ENCODE results near the gene LURAP1L.
"Not testable (repeated sequence)": the region's sequence is repeated elsewhere in the genome, so short reads cannot be mapped to it uniquely, and the experiment has no call there.

Gene LURAP1L

GRCh38 chr9:12860998-12861397 is 86.2 kb downstream of the LURAP1L start:
- no peak for DNase-seq (ENCODE audit: low spot score)

- DNase-seq (ENCODE audit: low spot score), result no peak
Measured at GRCh38 chr9:12862611-12863410, 88.0 kb downstream of the LURAP1L start.

DNA sequence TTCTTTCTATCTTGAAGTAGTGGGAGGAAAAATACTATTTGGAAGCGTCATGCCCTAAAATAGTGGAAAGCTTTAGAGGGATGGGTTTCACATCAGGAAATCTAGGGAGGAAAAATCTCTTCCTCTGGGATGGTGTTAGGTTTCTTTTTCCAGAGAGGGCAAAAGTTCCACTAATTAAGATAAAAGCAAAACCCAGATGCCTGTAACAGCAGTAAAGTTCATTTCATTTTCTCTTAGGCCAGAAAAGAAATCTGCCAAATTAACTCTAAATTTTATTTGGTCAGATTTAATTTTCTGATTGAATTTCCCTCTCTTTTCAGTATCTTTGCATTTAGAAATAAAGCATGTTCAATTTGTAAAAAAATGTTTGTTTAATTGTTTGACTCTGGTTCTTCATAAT is 88.8 kb downstream of the LURAP1L start:
- DNase-seq (ENCODE audit: low spot score), result no peak

DNA sequence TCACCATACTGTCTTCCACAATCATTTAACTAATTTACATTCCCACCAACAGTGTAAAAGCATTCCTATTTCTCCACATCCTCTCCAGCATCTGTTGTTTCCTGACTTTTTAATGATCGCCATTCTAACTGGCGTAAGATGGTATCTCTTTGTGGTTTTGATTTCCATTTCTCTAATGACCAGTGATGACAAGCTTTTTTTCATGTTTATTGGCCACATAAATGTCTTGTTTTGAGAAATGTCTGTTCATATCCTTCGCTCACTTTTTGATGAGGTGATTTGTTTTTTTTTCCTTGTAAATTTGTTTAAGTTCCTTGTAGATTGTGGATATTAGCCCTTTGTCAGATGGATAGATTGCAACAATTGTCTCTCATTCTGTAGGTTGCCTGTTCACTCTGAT is 90.6 kb downstream of the LURAP1L start:
- DNase-seq (ENCODE audit: low spot score), result not testable (repeated sequence)
